Muscle layer of colon (tissue), 2 donors: Measurements from ENCODE around the gene CDCA3.
"Not testable (repeated sequence)": the region's sequence is repeated elsewhere in the genome, so short reads cannot be mapped to it uniquely, and the experiment has no call there.

Experiments used
- H3K27ac ChIP-seq: one replicate; pipeline ENCODE4 v1.7.0; 2013; ENCODE audit warnings: low read depth, mild to moderate bottlenecking, low read length, moderate library complexity
- H3K27me3 ChIP-seq, 2 donors: one replicate each; pipeline ENCODE4 v1.7.0; 2013; ENCODE audit warnings: low read length in 2 of 2, mild to moderate bottlenecking in 2 of 2; ENCODE audit not compliant: insufficient read depth in 2 of 2, control insufficient read depth in 1 of 2
- H3K36me3 ChIP-seq: one replicate; pipeline ENCODE4 v1.7.0; 2013; ENCODE audit warnings: mild to moderate bottlenecking, low read length; ENCODE audit not compliant: insufficient read depth
- H3K4me1 ChIP-seq: one replicate; pipeline ENCODE4 v1.7.0; 2013; ENCODE audit warnings: mild to moderate bottlenecking, low read length; ENCODE audit not compliant: insufficient read depth
- H3K4me3 ChIP-seq, 2 donors: one replicate each; pipeline ENCODE4 v1.7.0; 2013; ENCODE audit warnings: low read length in 2 of 2, low read depth in 1 of 2, mild to moderate bottlenecking in 1 of 2, moderate library complexity in 1 of 2
- H3K9ac ChIP-seq: one replicate; pipeline ENCODE4 v1.7.0; 2013; ENCODE audit warnings: low read length
- H3K9me3 ChIP-seq: one replicate; pipeline ENCODE4 v1.7.0; 2013; ENCODE audit warnings: mild to moderate bottlenecking, low read length
- donor health status: abdominal sarcoma.
- donor health status: Adenocarcinoma of cecum.

The CDCA3 gene

GRCh38 chr12:6871052-6871957 is 20.2 kb upstream of the CDCA3 start:
- Histone ChIP-seq H3K27me3 (no peaks in the 10 kb centered on the region), H3K36me3 (peaks cover 24% of the 10 kb centered on the region), H3K9ac (peak overlapping the region; percentile 66), H3K4me3 (peak overlapping the region in 1 of 2 donors; percentile 98), H3K27ac (peak overlapping the region; percentile 48), H3K4me1 (peaks cover 36% of the 10 kb centered on the region), H3K9me3 (no peaks in the 10 kb centered on the region)

- not testable (repeated sequence) for H3K4me3 ChIP-seq, H3K27ac ChIP-seq, H3K9ac ChIP-seq, H3K27me3 ChIP-seq, H3K9me3 ChIP-seq
- Histone ChIP-seq H3K4me1 (peaks cover 36% of the 10 kb centered on the region), H3K36me3 (peaks cover 24% of the 10 kb centered on the region)
Observed at GRCh38 chr12:6870304-6870703, 19.2 kb upstream of the CDCA3 start.

GRCh38 chr12:6869049-6870021 is 18.2 kb upstream of the CDCA3 start:
- peaks cover 34% of the 10 kb centered on the region for H3K36me3 ChIP-seq
- peak overlapping the region in 1 of 2 donors; percentile 94 for H3K4me3 ChIP-seq
- H3K9me3 ChIP-seq = no peaks in the 10 kb centered on the region
- H3K9ac ChIP-seq = peak overlapping the region; percentile 85
- no peak overlapping the region for H3K27ac ChIP-seq
- H3K4me1 ChIP-seq = peaks cover 36% of the 10 kb centered on the region
- H3K27me3 ChIP-seq = no peaks in the 10 kb centered on the region

DNA sequence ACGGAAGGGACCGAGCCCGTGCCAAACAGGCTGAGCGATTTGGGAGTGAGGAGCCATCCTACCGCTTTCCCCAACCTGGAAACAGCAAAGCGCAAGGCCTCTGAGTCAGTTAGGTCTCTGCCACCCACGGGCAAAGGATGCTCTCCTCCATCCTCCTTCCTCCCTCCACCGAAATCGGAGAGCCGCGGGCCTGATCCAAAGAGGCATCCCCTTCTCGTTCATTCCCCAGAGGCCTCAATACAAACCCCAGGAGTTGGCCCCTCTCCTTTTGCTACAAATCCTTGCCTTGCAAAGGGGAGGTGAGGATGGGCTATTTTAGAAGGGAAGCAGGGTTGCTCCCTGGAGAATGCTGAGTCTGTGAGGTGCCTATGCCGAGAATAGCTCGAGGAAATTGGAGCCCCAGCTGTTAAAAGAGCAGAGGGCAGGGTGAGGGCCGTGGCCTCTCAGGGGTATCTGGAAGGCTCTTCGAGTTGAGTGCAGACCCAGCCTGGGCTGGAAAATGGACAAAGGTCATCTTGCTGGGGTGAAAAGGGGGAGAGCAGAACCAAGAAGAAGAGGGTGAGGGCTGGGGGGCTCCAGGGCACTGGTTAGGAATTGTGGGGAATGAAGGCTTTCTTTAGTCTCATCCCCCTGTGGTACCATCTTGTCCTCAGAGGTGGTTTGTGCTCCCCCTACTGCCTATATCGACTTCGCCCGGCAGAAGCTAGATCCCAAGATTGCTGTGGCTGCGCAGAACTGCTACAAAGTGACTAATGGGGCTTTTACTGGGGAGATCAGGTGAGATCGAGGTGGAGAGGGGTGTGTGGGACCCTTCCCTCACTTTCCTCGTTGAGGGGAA is 17.3 kb upstream of the CDCA3 start:
- no peaks in the 10 kb centered on the region for H3K27me3 ChIP-seq
- H3K4me1 ChIP-seq = peaks cover 36% of the 10 kb centered on the region
- peaks cover 42% of the 10 kb centered on the region for H3K36me3 ChIP-seq
- H3K9ac ChIP-seq = peak overlapping the region; percentile 85
- peak overlapping the region; percentile 97 for H3K27ac ChIP-seq
- peak overlapping the region; percentile 83 to 94 for H3K4me3 ChIP-seq
- H3K9me3 ChIP-seq = no peaks in the 10 kb centered on the region

GRCh38 chr12:6867413-6868210 is 16.5 kb upstream of the CDCA3 start, which contains the start of gene TPI1:
Gene TPI1, plus strand, starts transcription at chr12:6867531. Its CDS starts 36 bp downstream, at chr12:6867567.
- Histone ChIP-seq H3K4me1 (peaks cover 36% of the 10 kb centered on the region), H3K4me3 (peak within 1 kb of the TSS; percentile 83 to 94), H3K36me3 (peaks cover 50% of the 10 kb centered on the region), H3K9me3 (no peaks in the 10 kb centered on the region), H3K27ac (peak within 1 kb of the TSS; percentile 97), H3K27me3 (no peaks in the 10 kb centered on the region), H3K9ac (peak within 1 kb of the TSS; percentile 85)

- peaks cover 56% of the 10 kb centered on the region for H3K36me3 ChIP-seq
- peak overlapping the region; percentile 28 to 61 for H3K4me3 ChIP-seq
- no peaks in the 10 kb centered on the region for H3K9me3 ChIP-seq
- no peaks in the 10 kb centered on the region for H3K27me3 ChIP-seq
- H3K4me1 ChIP-seq = peaks cover 33% of the 10 kb centered on the region
- peak overlapping the region; percentile 59 for H3K9ac ChIP-seq
- peak overlapping the region; percentile 80 for H3K27ac ChIP-seq
Observed at GRCh38 chr12:6866920-6867412, 15.9 kb upstream of the CDCA3 start.

GRCh38 chr12:6866163-6866919 is 15.3 kb upstream of the CDCA3 start:
- no peaks in the 10 kb centered on the region for H3K9me3 ChIP-seq
- H3K36me3 ChIP-seq = peaks cover 60% of the 10 kb centered on the region
- H3K9ac ChIP-seq = peak overlapping the region; percentile 59
- H3K4me1 ChIP-seq = peaks cover 27% of the 10 kb centered on the region
- peak overlapping the region; percentile 80 for H3K27ac ChIP-seq
- no peaks in the 10 kb centered on the region for H3K27me3 ChIP-seq
- peak overlapping the region; percentile 28 to 61 for H3K4me3 ChIP-seq

DNA sequence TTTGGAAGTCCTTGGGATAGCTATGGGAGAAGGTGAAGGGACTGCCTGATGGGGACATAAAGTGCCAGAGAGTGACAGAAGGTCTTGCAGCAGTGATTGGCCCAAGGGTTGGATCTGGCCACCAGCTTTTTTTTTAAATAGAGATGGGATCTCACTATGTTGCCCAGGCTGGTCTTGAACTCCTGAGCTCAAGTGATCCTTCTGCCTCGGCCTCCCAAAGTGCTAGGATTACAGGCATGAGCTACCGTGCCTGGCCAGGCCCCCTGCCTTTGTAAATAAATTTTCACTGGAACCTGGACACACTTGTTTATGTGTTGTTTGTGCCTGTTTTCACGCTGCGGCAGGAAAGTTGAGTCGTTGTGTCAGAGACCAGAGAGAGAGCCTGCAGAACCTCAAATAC is 14.2 kb upstream of the CDCA3 start:
- Histone ChIP-seq H3K36me3 (peaks cover 60% of the 10 kb centered on the region), H3K4me1 (peaks cover 25% of the 10 kb centered on the region)
- H3K27me3 ChIP-seq, H3K9me3 ChIP-seq, H3K9ac ChIP-seq, H3K27ac ChIP-seq, H3K4me3 ChIP-seq: not testable (repeated sequence)

- no peak overlapping the region for H3K27ac ChIP-seq
- no peak overlapping the region for H3K4me3 ChIP-seq
- H3K9me3 ChIP-seq = no peaks in the 10 kb centered on the region
- no peak overlapping the region for H3K9ac ChIP-seq
- peaks cover 12% of the 10 kb centered on the region for H3K4me1 ChIP-seq
- peaks cover 65% of the 10 kb centered on the region for H3K36me3 ChIP-seq
- H3K27me3 ChIP-seq = no peaks in the 10 kb centered on the region
Observed at GRCh38 chr12:6863586-6864321, 12.7 kb upstream of the CDCA3 start.
